DLD1 (cell line): ENCODE data around the gene TMEM126A.
"Not testable (repeated sequence)": the region's sequence is repeated elsewhere in the genome, so short reads cannot be mapped to it uniquely, and the experiment has no call there.

Experiments
- in situ Hi-C: cut with HindIII; loops from 2 replicates; pipeline ENCODE4 v1.10.0; 2017; ENCODE audit warnings: low sequenced_read_pairs

The TMEM126A gene

GRCh38 chr11:85656777-85657176 is 9.0 kb downstream of the TMEM126A start:
- in situ Hi-C loops: no loop called here

- in situ Hi-C loops: no loop called here
Observed at GRCh38 chr11:85658180-85658579, 10.4 kb downstream of the TMEM126A start.

GRCh38 chr11:85661972-85662664 is 14.4 kb downstream of the TMEM126A start:
- in situ Hi-C loops: no loop called here

GRCh38 chr11:85663080-85663752 is 15.4 kb downstream of the TMEM126A start:
- in situ Hi-C loops: no loop called here

GRCh38 chr11:85663753-85664614 is 16.2 kb downstream of the TMEM126A start:
- in situ Hi-C loops: no loop called here

- in situ Hi-C loops: no loop called here
Observed at GRCh38 chr11:85664615-85665481, 17.1 kb downstream of the TMEM126A start, which contains the start of gene CREBZF. Gene CREBZF (minus strand): TSS chr11:85665129. CDS start chr11:85664875, 254 bp downstream.

- in situ Hi-C loops: no loop called here
Observed at GRCh38 chr11:85665733-85666132, 18.0 kb downstream of the TMEM126A start.

GRCh38 chr11:85666687-85667086 is 18.9 kb downstream of the TMEM126A start:
- in situ Hi-C loops: no loop called here

GRCh38 chr11:85668157-85668556 is 20.4 kb downstream of the TMEM126A start:
- in situ Hi-C loops: no loop called here

GRCh38 chr11:85670949-85671663 is 23.3 kb downstream of the TMEM126A start:
- in situ Hi-C loops: not testable (repeated sequence)

- in situ Hi-C loops: no loop called here
Observed at GRCh38 chr11:85672105-85672902, 24.5 kb downstream of the TMEM126A start.

- in situ Hi-C loops: no loop called here
Observed at GRCh38 chr11:85673393-85673792, 25.6 kb downstream of the TMEM126A start.

GRCh38 chr11:85679576-85679975 is 31.8 kb downstream of the TMEM126A start:
- in situ Hi-C loops: no loop called here

GRCh38 chr11:85680897-85681296 is 33.1 kb downstream of the TMEM126A start:
- in situ Hi-C loops: no loop called here

- in situ Hi-C loops: no loop called here
Observed at GRCh38 chr11:85682330-85683305, 34.9 kb downstream of the TMEM126A start.

- in situ Hi-C loops: no loop called here
Observed at GRCh38 chr11:85685125-85685819, 37.5 kb downstream of the TMEM126A start.

- in situ Hi-C loops: no loop called here
Observed at GRCh38 chr11:85685820-85686459, 38.2 kb downstream of the TMEM126A start, which contains the start of gene CCDC89. Gene CCDC89 (minus strand): TSS chr11:85686195. CDS start chr11:85686130, 65 bp downstream.
